T-helper 2 cell treated with Interferon-gamma antibody and Interleukin-4, amounts not matched to agents 100 ng/mL and 5 ng/mL, for 36 hours (primary cell): ENCODE measurements around the gene SMARCAL1. TPM values are rescaled to one million over a fixed set of nuclear protein-coding genes. Genes with fewer than 3 reads are reported as not detected.

ENCODE experiments used
- intact Hi-C: fragments of 100-400 bp; cut with micrococcal nuclease; formaldehyde crosslinking; loops from one replicate; pipeline ENCODE4 v1.15.1; 2023
- total RNA-seq: library from RNA; stranded (reverse); gene quantifications from 2 replicates; pipeline ENCODE4 v1.2.3, GENCODE V29; 2022

SMARCAL1 gene
- total RNA-seq, 1 donor from 2014 or later: 27.9 TPM

DNA sequence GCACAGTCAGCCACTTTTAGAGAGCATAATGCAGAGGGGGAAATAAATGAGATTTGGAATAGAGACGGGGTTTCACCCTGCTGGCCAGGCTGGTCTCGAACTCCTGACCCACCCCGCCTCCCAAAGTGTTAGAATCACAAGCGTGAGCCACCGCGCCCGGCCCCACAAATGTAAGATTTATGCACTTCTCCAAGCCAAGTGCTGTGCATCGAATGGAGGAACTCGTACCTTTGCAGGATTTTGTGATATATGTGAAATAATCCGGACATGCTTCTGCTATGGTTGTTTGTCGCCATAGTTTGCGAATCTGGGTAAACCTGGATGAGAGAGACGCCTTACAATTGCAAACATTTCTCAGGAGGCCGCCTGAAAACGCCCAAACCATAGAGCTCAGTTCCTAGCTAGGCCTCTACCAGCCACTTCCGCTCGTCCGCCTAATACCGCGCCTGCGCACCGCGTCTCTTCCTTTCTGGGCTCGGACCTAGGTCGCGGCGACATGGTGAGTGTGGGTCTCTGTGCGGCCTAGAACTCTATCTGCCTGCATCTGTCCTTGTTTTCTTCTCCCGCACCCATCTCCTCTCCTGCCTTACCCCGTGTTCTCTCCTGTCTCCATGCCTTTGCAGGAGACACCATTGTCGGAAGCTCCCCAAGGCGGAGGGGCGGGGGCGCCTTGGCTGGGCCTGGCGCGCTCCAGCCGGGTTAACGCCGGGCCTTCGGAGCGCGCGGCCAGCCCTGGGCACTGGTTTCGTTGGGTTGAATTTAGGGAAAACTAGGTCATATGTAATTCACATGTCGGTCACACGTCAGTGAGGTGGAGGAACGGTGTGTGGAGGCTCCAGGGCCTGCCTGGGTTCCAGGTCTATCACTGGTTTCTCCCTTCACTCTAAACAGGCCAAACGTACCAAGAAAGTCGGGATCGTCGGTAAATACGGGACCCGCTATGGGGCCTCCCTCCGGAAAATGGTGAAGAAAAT is 86.4 kb downstream of the SMARCAL1 start, which contains the start of gene RPL37A:
Gene RPL37A, plus strand, starts transcription at position 466 of the 974 bp plus-strand sequence. Its CDS starts 31 bp downstream, at position 497.
- intact Hi-C loops: loop anchor here (1.0 to 5.0 kb wide), 5 partner anchors 23 to 1719 kb away; partner anchors contain the start of genes ARPC2 and SMARCAL1

DNA sequence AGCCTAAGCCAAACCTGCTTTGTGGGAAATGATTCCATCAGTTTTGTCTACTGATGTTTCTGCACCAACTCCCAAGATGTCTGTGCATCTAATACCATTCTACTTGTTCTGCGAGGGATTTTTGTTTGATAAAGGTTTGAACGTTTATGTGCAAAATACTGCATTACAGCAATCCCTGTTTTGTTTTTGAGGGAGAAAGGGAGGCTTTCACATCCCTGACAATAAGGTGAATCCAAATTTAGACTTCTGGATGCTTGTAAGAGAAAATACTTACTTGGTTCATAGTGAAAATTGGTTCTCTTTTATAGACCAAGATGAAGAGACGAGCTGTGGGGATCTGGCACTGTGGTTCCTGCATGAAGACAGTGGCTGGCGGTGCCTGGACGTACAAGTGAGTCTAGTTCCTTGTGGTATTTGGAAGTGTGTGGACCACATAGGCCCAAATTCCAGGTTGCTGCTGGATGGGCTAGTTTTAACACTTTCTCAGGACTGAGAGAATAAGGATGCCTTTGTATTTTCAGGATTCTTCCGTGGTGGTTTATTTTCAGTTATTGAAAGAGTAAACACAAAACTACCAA is 87.4 kb downstream of the SMARCAL1 start:
- intact Hi-C loops: loop anchor here (2.0 to 5.0 kb wide), 3 partner anchors 147 to 1718 kb away; partner anchors contain the start of gene ARPC2

- intact Hi-C loops: no loop called here
Measured at GRCh38 chr2:216500572-216500971, 88.3 kb downstream of the SMARCAL1 start.

DNA sequence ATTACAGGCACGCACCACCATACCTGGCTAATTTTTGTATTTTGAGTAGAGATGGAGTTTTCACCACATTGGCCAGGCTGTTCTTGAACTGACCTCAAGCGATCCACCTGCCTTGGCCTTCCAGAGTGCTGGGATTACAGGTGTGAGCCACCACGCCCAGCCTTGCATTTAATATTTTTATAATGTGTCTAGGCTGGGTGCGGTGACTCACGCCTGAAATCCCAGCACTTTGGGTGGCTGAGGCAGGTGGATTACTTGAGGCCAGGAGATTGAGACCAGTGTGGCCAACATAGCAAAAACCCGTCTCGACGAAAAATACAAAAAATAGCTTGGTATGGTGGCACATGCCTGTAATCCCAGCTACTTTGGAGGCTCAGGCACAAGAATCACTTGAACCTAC is 89.6 kb downstream of the SMARCAL1 start:
- intact Hi-C loops: no loop called here

DNA sequence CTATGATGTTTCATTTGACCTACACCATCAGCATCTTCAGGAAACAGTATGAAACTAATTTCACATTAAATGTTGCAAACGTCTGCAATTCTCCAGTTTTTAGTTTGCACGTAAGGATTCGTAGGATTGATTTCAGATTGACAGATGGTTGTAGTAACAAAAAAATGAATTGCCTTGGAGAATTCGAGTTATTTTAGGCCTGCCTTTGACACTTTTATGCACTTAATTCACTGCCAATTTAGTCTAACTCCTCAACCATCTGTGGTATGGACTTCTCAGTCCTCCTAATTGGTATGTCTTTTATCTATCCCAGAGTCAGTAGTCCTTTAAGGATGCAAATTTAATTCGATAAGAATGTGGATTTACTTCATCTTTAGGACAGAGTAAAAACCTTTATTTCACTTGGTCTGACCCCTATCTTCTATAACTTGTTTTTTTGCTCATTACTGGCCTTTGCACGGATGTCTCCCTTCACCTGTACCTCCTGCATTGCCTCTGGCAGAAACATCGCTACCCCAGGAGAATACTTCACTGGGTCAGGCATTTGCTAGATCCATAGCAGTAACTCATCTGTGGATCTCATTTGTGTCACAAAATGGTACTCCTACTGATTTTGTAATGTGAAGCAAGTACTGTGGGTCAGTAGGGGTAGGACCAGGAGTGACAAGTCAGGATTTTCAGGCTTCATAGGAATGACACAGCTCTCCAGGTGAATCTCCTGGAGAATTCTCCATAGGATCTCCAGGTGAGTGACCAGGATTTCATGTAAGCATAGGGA is 90.3 kb downstream of the SMARCAL1 start:
- intact Hi-C loops: no loop called here

DNA sequence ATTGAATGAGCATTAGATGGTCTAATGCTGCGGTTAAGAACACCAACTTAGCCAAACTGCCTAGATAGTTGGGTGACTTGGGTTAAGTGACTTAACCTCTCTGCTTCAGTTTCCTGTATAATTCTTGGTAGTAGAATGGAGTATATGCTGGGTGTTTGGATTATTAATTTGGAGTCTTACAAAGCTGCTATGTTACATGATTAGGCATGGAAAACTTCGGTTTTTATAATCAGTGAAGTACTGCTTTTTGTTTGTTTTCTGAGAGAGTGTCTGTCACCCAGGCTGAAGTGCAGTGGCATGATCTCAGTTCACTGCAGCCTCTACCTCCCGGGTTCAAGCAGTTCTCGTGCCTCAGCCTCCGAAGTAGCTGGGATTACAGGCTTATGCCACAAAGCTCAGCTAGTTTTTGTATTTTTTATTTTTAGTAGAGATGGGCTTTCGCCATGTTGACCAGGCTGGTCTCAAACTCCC is 90.9 kb downstream of the SMARCAL1 start:
- intact Hi-C loops: no loop called here

- intact Hi-C loops: no loop called here
Measured at GRCh38 chr2:216503697-216504375, 91.6 kb downstream of the SMARCAL1 start.

GRCh38 chr2:216504376-216504762 is 92.1 kb downstream of the SMARCAL1 start:
- intact Hi-C loops: no loop called here

GRCh38 chr2:216505133-216506106 is 93.1 kb downstream of the SMARCAL1 start:
- intact Hi-C loops: no loop called here

- intact Hi-C loops: no loop called here
Measured at GRCh38 chr2:216507220-216508160, 95.2 kb downstream of the SMARCAL1 start.

DNA sequence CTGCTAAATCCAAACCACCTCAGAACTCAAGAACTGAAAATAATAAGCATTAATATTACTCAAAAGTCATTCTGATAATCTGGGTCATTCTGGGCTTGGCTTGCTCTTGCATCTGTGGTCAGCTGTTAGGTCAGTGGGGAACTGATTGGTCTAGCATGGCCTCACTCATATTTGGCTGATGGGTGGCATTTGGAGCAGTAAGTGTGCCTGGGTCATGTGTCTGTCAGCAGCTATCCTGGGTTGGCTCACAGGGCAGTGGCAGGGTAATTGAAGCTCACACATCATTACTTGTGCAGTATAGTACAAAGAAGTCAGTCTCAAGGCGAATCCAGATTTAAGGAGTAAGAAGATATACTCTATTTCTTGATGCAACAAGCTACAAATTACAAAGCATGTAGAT is 95.9 kb downstream of the SMARCAL1 start:
- intact Hi-C loops: no loop called here

DNA sequence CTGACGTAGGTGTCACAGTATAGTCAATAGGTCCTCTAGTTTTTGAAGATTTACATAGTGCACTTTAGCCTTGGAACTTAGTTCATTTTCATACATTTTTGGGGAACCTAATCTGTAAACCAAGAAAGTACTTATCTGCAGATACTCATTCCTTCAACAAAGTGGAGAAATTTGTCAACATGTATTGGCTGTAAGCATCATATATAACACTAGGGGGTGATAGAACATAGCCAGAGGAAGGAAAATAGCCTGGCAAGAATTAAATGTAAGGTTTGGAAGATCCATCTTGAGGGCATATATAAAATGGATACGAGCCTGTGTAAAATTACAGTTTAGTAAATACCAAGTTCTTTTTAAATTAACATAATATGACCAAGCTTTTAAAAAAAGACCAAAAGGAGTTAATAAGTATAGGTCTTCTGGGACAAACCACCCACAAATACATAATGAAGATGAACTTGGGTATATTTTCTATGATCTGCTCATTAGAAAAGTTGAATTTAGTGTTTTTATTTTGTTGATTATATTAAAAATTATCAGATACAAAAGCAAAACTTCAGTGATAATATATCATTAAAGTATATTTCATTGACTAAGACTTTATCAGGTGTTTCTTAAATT is 104.6 kb downstream of the SMARCAL1 start:
- intact Hi-C loops: loop anchor here (5.0 kb wide), 1 partner anchor 1195 kb away; no protein-coding TSS in a partner anchor

GRCh38 chr2:216517447-216518225 is 105.4 kb downstream of the SMARCAL1 start:
- intact Hi-C loops: loop anchor here (5.0 kb wide), 1 partner anchor 1195 kb away; no protein-coding TSS in a partner anchor

DNA sequence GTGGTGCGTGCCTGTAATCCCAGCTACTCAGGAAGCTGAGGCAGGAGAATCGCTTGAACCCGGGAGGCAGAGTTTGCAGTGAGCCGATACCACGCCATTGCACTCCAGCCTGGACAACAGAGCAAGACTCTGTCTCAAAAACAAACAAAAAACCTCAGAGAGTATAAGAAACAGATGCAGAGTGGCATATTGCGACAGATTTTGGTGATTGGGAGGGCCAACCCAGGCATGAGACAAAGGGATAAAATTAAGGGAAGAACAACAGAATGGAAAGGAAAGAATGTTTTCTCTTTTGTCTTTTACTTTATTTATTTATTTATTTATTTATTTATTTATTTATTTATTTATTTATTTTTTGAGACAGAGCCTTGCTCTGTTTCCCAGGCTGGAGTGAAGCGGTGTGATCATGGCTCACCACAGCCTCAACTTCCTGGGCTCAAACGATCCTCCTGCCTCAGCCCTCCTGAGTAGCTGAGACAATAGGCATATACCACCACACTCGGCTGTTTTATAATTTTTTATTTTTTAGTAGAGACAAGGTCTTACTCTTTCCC is 106.4 kb downstream of the SMARCAL1 start:
- intact Hi-C loops: loop anchor here (1.0 to 5.0 kb wide), 2 partner anchors 148 to 1194 kb away; no protein-coding TSS in a partner anchor

- intact Hi-C loops: loop anchor here (1.0 to 5.0 kb wide), 2 partner anchors 147 to 1193 kb away; no protein-coding TSS in a partner anchor
Measured at GRCh38 chr2:216519154-216519762, 107.0 kb downstream of the SMARCAL1 start.

GRCh38 chr2:216520112-216520511 is 107.8 kb downstream of the SMARCAL1 start:
- intact Hi-C loops: no loop called here
